GM21447 (cell line): ENCODE measurements around the gene C1QTNF7.

Source experiments
- ATAC-seq: cut with Tn5 transposase; IDR thresholded peaks from one replicate; pipeline ENCODE4 v1.9.1; 2021; ENCODE audit not compliant: unreplicated experiment

Gene C1QTNF7

DNA sequence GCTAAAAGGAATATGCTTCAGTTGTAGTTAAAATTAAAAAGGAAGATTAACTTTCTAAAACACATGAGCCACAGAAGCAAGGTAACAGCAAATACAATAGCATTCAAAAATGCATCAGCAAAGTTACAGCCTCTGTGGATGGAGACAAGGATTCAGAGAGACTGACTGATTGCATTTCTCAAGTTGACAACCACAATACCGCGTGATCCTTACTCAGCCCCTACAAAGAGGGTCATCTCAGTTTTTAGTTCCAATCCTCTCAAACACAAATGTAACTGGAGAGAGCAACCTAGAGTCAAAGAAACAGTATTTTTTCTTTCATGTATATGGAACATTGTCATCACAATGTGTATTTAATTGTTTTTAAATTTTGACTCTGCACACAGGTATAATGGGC lies 14.2 kb upstream of the C1QTNF7 start:
- no peak for ATAC-seq

DNA sequence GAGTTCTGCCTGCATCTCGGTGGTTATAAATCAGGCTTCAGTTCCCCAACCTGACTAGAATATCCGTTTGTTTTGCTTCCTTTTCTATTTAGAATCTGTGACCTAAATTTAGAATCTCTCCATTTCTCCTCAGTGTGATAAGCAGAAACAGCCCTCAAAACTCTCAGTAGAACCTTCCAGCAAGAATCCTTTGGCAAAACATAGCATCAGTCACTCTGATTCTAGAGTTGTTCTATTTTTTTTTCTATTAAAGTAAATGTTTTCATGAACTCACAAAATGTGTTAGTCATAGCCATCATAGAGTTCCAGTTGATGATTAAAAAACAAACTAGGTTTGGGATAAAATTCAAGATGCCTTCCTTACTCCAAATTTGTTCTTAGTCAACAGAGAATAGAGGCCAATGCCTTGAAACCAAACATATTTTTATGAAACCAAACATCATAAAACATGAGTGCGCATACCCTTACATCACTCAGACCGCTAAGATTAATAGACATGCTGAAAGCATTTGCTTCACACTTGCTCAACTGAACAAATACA lies 13.2 kb upstream of the C1QTNF7 start:
- no peak for ATAC-seq

DNA sequence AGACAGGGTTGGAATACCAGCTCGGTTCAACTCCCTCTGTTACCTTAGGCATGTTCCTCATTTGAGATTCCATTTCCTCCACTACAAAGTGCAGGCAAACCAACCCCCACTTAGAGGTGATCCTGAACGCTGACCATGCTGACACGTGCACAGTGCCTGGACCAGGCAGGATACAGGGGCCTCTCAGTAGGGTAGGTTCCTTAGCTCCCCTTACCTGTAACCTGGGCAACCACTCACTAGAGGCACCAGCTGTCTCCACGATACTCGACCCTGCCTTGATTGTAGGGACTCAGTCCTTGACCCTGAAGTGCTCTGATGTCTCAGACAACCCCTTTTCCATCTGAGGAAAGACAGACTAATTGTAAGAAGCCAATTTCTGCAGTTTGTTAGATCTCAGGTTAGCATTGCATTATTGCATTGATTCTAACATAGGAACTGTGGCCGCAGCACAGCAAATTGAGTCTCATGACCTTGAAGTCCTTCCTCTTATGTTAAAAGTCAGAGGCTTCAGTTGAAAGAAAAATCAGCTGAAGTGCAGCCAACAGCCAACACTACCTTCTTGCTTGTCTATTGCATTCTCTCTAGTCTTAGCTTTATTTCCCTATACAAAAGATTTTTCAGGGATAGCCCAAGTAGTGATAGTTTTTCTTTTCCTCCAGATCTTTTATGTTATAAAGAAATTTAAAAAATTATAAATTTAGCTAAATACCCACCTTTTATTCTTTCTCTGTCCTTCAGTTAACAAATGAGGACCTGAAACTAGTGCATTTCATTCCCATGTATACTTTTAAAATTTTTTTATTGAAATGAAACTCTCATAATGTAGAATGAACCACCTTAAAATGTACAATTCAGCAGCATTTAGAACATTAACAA lies 11.2 kb upstream of the C1QTNF7 start:
- ATAC-seq, result no peak

DNA sequence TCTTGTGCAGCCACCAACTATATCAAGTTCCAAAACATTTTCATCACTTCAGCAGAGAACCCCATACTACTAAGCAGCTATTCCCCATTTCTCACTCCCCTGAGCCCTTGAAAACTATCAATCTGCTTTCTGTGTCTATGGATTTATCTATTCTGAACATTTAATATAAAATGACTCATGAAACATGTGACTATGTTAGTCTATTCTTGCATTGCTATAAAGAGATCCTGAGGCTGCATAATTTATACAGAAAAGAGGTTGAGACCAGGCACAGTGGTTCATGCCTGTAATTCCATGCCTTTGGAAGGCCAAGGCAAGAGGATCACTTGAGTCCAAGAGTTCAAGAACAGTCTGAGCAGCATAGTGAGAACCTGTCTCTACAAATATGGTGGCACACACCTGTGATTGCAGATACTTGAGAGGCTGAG lies 10.6 kb upstream of the C1QTNF7 start:
- ATAC-seq, result no peak

DNA sequence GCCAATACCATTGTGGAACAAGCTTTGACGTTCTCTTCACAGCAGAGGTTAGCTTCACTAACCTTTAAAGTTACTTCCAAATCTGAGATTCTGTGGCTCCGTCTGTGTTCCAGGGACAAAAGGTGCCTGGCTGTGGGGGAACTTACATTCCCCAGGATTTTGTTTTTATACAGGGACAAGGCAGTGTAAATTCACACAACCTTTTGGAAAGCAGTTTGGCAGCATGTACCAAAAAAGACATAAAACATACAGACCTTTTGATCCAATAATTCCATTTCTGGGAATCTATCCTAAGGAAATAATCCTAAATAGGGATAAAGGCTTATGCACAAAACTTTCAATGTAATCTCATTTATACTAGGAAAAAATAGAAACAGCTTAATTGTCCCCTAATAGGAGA lies 8.9 kb upstream of the C1QTNF7 start:
- no peak for ATAC-seq

DNA sequence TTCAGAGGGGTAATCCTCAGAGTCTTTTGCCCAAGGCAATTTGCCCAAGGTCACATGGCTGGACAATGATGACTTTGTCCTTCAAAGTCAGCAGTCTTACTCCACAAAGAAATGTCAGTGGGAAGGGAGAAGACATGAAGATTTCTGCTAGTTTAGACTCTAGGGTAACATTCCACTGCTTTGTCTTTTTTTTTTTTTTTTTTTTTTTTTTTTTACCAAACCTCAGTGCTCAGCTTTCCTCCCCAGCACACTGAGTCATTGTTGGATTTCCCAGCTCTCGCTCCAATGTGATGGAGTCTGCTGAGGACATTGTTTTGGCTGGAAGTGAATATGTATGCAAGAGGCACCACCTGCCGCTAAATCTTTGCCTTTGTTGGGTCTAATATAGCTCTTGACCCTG lies 7.2 kb upstream of the C1QTNF7 start:
- ATAC-seq, result no peak

DNA sequence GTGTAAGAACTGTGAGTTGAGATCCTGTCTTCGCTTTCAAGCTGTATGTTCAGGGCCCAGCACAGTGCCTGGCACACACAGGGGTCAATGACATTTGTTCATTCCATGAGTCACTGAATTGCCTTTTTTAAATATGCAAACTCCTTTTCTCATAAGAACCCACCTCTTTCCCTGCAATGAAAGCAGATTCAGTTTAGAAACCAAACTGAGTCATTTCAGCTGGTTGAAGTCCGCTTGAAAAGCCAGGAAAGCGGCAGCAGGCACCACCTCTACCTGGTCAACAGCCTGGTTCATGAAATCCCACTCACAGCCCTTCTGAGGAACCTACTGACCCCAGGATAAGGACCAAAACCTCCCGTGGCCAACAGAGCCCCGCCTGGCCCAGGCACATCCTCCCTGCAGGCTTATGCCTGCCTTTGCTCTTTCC lies 4.5 kb upstream of the C1QTNF7 start:
- no peak for ATAC-seq

DNA sequence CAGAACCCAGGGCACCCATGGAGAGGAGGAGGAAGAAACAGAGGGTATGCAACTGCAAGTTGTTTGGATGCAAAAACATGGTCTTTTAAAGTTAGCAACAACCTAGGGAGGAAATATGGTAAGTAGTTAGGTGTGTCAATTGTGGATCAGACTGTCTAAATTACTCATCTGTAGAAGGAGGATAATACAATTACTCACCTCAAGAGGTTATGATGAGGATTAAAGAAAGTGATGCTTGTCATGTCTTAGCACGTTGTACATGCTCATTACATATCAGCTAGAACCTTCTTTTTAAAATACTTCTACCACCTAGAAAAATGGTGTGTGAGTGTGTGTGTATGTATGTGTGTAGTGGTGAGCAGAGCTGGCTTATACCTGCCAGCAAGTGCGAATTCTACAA lies 2.3 kb upstream of the C1QTNF7 start:
- ATAC-seq, result no peak

DNA sequence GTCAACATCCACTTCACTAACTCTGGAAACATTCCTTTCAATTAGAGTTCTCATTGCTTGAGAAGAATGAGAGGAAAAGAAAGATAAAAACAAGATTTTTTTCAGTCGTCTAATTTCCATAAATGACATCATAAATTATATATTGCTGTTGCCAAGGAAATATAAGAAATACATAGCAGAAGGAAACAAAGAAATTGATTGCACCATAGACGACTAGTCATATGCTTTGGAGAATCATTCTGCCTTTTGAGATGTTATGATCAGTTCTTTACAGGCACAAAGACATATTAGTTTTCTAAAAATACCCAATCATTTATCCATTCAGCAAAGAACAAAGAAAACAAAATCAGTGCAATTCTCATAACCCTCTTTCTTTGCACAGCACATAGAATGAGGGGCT lies 672 bp upstream of the C1QTNF7 start:
- ATAC-seq, result no peak

DNA sequence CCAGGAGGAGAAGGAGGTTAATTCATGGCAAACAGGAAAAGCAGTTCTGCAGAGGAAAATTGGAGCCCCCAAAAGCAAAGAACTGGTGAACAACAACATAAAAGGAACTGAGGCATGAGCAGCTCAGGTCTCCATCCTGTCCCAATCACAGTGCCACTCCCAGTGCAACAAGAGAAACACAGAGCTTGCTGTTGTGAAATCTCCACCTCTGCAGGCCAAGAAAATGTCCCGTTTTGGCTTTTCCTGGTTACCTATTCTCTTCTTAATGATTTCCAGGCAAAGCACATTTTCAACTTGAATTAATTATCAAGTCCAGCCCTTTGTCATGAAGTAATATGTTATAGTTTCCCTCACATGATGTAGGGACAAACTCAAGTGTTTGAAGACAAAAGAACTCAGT lies 778 bp downstream of the C1QTNF7 start:
- ATAC-seq, result no peak

DNA sequence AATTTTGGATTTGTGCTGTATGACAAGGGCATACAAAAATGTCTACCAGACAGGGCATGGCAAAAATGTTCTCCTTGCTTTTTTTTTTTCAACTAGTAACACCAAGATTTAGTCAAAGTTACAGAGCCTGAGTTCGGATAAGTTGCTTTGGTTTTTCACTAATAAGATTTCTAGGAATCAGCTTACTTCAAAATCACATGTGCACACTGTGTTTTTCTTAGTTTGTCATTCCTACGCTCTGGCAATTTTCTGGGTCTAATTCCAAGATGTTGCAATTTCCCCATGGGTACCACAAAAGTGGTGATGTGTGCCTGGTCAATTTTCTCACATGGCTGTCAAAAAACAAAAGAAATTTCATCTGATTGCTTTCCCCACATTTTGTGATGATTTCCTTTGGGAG lies 6.3 kb downstream of the C1QTNF7 start:
- no peak for ATAC-seq

DNA sequence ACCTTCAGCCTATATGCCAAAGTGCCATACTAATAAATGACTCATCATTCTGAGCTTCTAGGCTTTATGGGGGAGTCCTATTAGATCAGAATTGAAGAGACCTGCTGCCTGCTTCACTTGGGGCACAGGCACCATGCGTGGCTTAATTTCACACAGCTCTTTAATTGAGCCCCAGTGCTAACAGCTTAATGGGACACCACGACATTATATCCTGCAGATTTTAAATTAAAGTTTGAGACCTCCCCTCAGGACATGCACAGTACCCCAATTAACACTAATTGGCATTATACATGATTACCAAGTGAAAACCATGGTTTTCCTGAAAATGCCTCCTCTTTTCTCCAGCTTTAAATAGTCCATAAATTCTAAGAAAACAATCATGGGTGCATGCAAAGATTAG lies 6.8 kb downstream of the C1QTNF7 start:
- ATAC-seq, result no peak

DNA sequence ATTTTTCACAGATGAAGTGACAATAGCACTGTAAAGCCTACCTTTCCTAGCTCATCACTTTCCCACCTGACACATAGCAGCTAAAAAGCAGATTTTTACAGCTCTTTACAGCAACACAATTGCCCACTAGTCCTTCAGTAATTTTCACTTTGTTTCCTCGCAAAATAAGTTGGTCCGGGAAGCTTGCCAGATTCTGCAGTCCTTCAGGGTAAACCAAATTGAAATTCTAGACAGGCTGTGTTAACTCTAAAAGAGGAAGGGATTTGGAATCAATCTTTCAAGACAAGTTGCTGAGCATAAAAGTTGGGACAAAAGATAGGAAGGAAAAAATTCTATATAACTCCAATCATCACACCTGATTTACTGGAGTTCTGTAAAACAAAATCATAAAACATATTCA lies 8.7 kb downstream of the C1QTNF7 start:
- ATAC-seq, result no peak

DNA sequence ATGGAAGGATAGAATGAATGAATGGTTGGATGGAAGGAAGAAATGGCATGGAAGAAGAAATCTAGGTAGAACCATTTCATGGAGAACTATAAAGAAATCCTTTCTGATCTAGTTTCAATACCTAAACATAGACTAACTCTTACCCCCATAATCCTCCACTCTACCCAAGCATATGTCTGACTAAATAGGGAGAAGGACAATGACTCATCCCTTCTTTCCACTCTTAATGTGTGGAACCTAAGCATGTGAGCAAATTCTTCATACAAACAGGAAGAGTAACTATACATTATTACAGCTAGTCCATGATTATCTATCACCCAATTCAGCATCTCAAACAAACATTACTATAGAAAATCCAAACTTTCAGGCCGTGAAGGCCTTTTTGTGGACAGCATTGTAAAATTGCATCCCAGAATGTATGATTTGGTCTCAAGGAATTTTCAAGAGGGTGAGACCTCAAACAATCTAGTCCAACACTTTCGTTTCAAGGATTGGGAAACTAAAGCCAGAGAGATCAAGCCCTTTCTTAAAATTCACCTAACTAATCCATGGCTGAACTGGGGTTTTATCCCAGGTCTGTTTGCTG lies 11.2 kb downstream of the C1QTNF7 start:
- ATAC-seq, result no peak

DNA sequence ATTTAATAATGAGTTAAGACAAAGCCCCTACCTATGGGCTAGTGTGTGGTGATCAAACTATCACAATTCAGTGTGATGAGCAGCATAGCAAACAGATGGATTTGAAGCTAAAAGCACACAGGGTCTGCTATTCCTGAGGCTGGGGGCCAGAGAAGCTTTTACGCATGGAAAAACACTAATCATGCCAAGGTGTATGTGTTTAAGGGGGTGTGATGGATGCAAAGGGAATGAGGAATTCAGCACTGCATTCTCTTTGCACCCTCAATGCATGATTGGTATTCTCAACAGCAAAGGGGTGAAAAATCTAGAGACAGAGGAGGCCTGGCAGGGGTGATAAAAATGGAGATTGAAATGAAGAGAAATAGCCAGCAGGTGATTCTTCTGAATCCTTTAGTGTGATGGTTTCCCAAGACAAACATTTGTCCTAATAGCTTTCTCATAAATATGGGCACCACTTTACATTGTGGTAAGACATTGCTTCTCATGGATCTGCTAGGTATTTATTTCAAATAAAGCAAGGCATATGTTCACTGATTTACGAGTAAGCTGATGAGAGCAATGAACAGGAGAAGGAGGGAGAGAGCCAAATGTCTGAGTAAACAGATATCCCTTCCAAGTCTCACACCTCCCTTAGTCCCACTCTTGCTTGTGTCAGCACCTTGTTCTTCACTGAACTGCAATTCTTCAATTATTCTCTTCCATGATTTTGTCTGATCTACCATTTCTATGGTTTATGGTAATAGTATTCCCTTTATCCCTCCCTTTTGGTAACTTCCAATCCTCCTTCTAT lies 15.7 kb downstream of the C1QTNF7 start:
- no peak for ATAC-seq

DNA sequence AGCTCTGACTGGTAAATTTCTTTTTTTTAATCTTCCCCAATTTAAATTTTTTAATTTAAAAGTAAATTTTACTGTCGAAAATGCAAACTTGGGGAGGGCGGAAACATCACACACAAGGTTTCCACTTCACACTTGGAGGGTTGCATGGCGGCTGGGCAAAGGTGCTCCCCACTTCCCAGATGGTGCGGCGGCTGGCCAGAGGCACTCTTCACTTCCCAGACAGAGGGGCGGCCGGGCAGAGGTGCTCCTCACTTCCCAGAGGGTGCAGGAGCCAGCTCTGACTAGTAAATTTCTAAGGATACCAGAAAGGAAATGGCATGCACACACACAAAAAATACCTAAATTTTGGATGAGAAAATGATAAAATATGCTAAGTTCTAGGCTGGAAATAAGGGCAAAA lies 16.4 kb downstream of the C1QTNF7 start:
- ATAC-seq, result no peak

DNA sequence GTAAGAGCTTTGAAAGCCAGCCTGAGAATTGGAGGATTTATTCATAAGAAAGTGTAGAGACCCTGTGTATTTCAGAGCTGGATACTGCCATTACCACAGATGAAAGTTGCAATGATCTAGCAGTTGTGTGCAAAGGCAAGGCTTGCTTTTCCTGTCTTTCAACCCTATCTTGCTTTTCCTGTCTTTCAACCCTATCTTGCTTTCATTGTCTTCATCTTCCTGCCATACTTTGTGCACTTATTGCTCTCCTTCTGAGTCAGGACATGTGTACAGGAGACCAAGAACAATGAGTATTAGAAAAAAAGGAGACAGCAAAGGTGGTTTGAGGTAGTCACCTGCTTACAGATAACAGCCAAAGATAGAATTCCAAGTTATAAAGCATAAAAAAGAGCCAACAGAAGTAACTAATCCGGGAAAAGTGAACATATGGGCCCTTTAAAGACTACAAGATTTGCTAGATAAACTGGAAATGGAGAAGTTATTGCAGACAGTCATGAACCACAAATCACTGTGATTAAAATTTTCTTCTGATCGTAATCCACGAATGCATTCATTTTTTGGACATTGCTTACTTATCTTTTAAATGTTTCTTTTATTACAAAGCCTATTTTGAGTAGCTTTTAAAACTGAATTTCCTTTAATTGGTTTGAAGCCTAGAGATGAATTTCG lies 17.2 kb downstream of the C1QTNF7 start:
- no peak for ATAC-seq

DNA sequence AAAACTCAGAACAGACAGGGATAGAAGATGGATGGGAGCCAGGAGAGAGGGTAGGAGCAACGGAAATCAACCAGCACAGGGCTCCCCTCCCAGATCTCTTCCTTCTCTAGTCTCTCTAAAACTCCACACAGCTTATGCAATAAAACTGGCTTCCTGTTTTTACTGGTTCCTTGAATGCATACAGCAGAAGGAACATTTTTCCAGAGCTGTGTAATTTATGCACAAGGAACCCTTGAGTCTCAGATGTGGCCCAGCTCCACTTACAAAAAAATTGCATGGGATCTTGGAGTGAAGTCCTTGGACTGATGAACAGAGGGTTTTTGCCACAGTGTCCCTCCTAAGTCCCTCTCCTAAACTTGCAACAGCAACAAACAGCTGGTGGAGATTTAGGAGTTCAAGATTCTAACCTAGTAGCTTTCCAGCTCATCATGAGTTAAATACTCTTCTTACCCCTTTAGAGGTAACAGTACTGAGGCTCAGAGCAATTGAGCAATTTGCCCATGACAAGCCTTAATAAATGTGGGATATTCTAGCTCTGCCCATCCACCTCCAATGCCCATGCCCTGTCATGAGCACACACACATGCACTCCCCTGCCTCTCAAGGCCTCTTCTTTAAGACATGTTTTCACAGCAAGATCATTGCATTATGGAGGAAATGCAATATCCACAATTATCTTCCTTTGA lies 23.5 kb downstream of the C1QTNF7 start:
- no peak for ATAC-seq

DNA sequence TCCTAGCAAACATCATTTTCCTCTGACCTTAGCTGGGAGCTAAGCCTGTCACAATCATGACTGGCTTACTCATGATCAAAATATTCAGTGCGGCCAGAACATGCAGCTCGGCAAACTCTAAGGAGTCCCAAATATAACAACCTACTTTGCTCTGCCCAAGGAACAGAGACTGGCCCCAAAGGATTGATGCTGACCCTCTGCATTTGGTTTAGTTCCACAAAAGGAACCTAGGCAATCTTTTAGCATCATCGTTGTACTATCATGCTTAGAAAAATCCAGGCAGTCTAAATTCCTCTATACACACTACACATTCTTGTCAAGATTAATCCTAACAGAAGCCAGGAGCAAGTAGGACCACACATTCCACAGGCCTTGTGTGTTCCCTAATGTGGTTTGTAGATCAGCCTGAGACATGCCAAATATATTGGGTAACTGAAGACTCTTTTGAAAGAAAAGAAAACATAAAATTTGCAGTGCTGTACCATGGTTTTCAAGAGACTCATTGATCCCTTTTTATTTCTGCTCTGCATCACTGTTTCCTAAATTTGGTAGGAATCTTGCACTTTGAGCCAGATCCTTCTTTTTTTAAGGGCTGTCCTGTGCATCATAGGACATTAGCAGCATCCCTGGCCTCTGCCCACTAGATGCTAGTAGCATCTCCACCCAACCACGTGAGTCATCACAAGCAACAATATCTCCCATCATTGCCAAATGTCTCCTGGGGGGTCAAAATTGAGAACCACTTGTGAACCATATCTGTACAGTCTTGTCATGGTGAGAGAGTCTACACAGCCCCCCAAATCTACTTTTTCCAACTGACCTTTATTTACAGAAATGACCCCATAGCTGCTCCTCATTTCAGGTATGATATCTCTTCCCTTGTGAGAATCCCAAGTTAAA lies 24.3 kb downstream of the C1QTNF7 start:
- no peak for ATAC-seq

DNA sequence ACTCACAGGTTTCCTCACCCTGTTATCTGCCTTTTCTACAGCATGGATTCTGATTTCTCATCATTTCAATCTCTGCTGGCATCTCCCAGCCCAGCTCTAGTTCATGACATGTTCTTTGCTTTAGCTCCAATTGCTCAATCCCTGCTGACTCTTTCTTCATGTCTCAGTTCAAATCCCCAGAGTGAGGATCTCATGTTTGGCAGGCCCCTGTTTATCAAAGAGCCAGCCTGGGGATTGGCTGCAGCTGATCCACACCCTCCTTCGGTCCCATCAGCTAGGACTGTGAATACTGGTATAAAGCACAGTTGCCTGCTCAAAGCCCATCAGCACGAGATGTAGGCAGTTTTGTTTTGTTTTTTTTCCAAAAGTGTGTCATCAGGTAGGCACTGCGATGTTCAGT lies 27.5 kb downstream of the C1QTNF7 start:
- ATAC-seq, result no peak
